PC-3 (cell line): ENCODE measurements around the gene SPSB1.

Source experiments
- CTCF ChIP-seq: fragments of 300-600 bp; sonication (generic); conservative IDR thresholded peaks from 2 replicates; pipeline ENCODE4 v1.5.1; 2017; ENCODE audit warnings: antibody characterized with exemption, low read depth, mild to moderate bottlenecking, low read length
- EZH2 ChIP-seq: fragments of 300-600 bp; sonication (generic); IDR thresholded peaks from one replicate; pipeline ENCODE4 v1.6.1; 2017; ENCODE audit warnings: antibody characterized with exemption, mild to moderate bottlenecking, low read length; ENCODE audit not compliant: unreplicated experiment

GRCh38 chr1:9369964-9370788, 77.5 kb downstream of the SPSB1 start:
- TF ChIP-seq EZH2 (no peak), CTCF (no peak)
